Effector memory CD8-positive, alpha-beta T cell (primary cell): Measurements from ENCODE around the gene SUPT7L.

ENCODE experiments used
- ATAC-seq: fragments of 150-1000 bp; cut with Tn5 transposase; replicated peaks from 2 replicates; pipeline ENCODE4 v1.10.0; 2021; ENCODE audit warnings: mild to moderate bottlenecking, moderate library complexity
- DNase-seq, 3 experiments: peaks; one replicate each; pipeline ENCODE4 v3.0.0; 2021
- H3K27ac Mint-ChIP-seq, 2 donors: one replicate each; pipeline ENCODE4 v1.8.0; 2022; ENCODE audit warnings: mild to moderate bottlenecking in 2 of 2, mixed read lengths in 2 of 2, moderate library complexity in 2 of 2
- H3K27me3 Mint-ChIP-seq, 2 donors: one replicate each; pipeline ENCODE4 v1.8.0; 2022; ENCODE audit warnings: mixed read lengths in 2 of 2
- H3K36me3 Mint-ChIP-seq: one replicate; pipeline ENCODE4 v1.8.0; 2022; ENCODE audit warnings: mild to moderate bottlenecking, moderate library complexity, mixed read lengths; ENCODE audit not compliant: insufficient read depth
- H3K4me1 Mint-ChIP-seq, 2 donors: one replicate each; pipeline ENCODE4 v1.8.0; 2022; ENCODE audit warnings: low read depth in 2 of 2, mixed read lengths in 2 of 2
- H3K4me3 Mint-ChIP-seq, 2 donors: one replicate each; pipeline ENCODE4 v1.8.0; 2022; ENCODE audit warnings: mild to moderate bottlenecking in 2 of 2, mixed read lengths in 2 of 2, moderate library complexity in 2 of 2
- H3K9me3 Mint-ChIP-seq, 2 donors: one replicate each; pipeline ENCODE4 v1.8.0; 2022; ENCODE audit warnings: mixed read lengths in 2 of 2
- total RNA-seq, 9 experiments: gene quantifications; one replicate each; lab custom pipeline; 2026; lab: John Stamatoyannopoulos, UW

SUPT7L gene, protein sequence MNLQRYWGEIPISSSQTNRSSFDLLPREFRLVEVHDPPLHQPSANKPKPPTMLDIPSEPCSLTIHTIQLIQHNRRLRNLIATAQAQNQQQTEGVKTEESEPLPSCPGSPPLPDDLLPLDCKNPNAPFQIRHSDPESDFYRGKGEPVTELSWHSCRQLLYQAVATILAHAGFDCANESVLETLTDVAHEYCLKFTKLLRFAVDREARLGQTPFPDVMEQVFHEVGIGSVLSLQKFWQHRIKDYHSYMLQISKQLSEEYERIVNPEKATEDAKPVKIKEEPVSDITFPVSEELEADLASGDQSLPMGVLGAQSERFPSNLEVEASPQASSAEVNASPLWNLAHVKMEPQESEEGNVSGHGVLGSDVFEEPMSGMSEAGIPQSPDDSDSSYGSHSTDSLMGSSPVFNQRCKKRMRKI
- total RNA-seq, result 75.3 to 98.5 (median 83.1) reads per million in 9 experiments

DNA sequence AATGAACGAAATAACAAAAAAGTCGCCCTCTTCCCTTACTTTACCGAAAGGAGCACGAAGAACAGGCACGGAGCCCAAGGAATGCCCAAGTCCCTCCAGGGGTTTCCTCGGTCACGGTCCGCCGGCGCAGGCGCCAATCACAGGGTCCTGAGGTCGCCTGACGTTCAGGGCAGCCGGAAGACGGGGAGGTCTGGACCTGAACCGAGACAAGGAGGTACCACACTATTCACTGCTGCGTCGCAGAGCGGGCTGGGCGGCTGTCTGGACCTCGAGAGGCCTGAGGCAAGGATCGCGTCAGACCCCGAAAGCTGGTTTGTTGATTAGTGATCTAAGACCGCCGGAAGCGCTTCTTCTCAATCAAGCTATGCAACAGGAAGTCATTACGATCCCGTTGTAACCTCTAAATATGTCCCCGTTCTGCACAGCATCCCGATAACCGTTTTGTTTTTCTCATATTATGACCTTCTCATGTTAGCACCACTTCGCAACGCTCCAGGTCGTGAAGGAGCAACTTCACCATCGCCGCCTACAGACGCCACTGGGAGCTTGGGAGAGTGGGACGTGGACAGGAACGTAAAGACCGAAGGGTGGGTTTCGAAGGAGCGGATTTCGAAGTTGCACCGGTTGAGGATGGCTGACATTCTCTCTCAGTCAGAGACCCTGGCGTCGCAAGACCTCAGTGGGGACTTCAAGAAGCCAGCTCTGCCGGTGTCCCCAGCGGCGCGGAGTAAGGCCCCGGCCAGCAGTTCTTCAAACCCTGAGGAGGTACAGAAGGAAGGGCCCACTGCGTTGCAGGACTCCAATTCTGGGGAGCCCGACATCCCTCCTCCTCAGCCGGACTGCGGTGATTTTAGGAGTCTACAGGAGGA lies at the start of gene SUPT7L, which contains the start of gene SLC4A1AP:
TSS of gene SUPT7L (minus strand) at position 330 of the 869 bp plus-strand sequence. CDS start 1,422 bp downstream, outside the sequence.
TSS of gene SLC4A1AP (plus strand) at position 605 of the 869 bp plus-strand sequence. CDS start at position 631, 26 bp downstream.
- H3K36me3 Mint-ChIP-seq, result peaks cover 65% of the 10 kb centered on the region
- H3K4me3 Mint-ChIP-seq, result peak within 1 kb of the TSS; percentile 98 to 100
- peak; percentile 80 for ATAC-seq
- peak within 1 kb of the TSS; percentile 99 to 100 for H3K27ac Mint-ChIP-seq
- no peaks in the 10 kb centered on the region for H3K9me3 Mint-ChIP-seq
- peaks cover 28 to 39% of the 10 kb centered on the region in 2 donors for H3K4me1 Mint-ChIP-seq
- H3K27me3 Mint-ChIP-seq, result no peaks in the 10 kb centered on the region
- peak; percentile 72 to 83 (median 73) for DNase-seq

DNA sequence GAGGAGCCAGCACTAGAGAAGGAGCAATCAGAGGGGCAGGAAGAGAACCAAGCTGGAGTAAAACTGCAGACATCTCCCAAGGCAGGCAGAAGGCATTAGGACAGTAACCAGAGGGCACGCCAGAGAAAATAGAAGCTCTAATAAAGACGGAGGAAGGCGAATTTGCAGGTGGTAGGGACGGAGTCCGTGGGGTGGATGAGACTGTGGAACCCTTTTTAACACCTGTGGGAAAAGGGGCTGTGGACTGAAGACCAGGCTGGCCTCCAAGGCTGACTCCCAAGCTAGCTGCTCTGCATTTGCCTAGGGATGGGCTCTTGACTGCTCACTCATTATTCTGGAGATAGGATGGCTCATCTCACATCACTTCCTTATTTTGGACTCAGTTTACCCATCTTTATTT lies 49.8 kb upstream of the SUPT7L start:
- peak overlapping the region in 1 of 2 donors; percentile 7 for H3K27ac Mint-ChIP-seq
- H3K9me3 Mint-ChIP-seq, result no peaks in the 10 kb centered on the region
- ATAC-seq, result no peak
- H3K36me3 Mint-ChIP-seq, result no peaks in the 10 kb centered on the region
- peaks cover 0 to 10% of the 10 kb centered on the region in 2 donors for H3K27me3 Mint-ChIP-seq
- peaks cover 12 to 18% of the 10 kb centered on the region in 2 donors for H3K4me1 Mint-ChIP-seq
- DNase-seq, result no peak
- no peak overlapping the region for H3K4me3 Mint-ChIP-seq

GRCh38 chr2:27712522-27712921 lies 49.1 kb upstream of the SUPT7L start:
- no peak overlapping the region for H3K4me3 Mint-ChIP-seq
- no peaks in the 10 kb centered on the region for H3K36me3 Mint-ChIP-seq
- peaks cover 12 to 18% of the 10 kb centered on the region in 2 donors for H3K4me1 Mint-ChIP-seq
- no peaks in the 10 kb centered on the region for H3K9me3 Mint-ChIP-seq
- H3K27ac Mint-ChIP-seq, result peak overlapping the region in 1 of 2 donors; percentile 7
- ATAC-seq (no peak), DNase-seq (no peak)
- peaks cover 0 to 10% of the 10 kb centered on the region in 2 donors for H3K27me3 Mint-ChIP-seq

- H3K9me3 Mint-ChIP-seq, result no peaks in the 10 kb centered on the region
- peaks cover 0 to 5% of the 10 kb centered on the region in 2 donors for H3K27me3 Mint-ChIP-seq
- DNase-seq, result no peak
- H3K36me3 Mint-ChIP-seq, result no peaks in the 10 kb centered on the region
- H3K4me3 Mint-ChIP-seq, result no peak overlapping the region
- no peak for ATAC-seq
- H3K4me1 Mint-ChIP-seq, result peaks cover 8 to 15% of the 10 kb centered on the region in 2 donors
- no peak overlapping the region for H3K27ac Mint-ChIP-seq
Observed at GRCh38 chr2:27711804-27712203, 48.4 kb upstream of the SUPT7L start.

DNA sequence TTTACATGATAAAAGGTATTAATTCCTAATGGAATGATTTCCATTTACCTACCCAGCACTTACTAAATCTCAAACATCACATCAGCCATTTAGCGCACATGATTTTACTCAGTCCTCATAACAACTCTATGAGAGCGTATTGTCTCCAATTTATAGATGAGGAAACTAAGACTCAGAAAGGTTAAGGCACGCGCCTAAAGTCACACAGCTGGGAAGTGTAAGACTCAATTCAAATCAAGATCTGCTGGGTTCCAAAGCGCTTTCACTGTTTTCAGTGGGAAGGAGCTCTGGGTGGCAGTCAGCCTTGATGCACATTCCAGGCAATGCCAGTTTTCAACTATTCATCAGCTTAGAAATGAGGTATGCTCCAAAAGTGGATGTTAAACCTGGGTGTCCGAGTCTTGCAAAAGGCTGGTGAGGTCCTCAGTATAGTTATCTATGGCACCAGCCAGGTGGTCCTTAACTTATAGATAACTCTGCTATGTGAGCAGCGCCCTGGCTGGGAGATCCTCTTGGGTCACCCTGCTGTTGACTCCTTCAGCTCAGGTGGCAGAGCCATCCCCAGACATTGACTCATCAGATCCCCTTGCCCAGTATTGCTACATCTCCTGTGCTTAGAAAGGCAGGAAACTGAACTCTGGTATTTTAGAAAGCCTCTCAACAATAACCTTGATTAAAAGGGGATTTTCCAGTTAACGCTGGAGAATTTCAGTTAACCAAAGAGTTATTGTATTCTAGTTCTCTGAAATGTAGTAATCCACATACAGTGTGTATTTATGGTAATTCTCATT lies 47.4 kb upstream of the SUPT7L start:
- H3K9me3 Mint-ChIP-seq, result no peaks in the 10 kb centered on the region
- DNase-seq, result no peak
- H3K27me3 Mint-ChIP-seq, result no peaks in the 10 kb centered on the region
- ATAC-seq, result no peak
- H3K27ac Mint-ChIP-seq, result no peak overlapping the region
- H3K4me3 Mint-ChIP-seq, result no peak overlapping the region
- H3K36me3 Mint-ChIP-seq, result no peaks in the 10 kb centered on the region
- peaks cover 3 to 8% of the 10 kb centered on the region in 2 donors for H3K4me1 Mint-ChIP-seq

GRCh38 chr2:27709960-27710575 lies 46.7 kb upstream of the SUPT7L start:
- DNase-seq (no peak), ATAC-seq (no peak)
- Mint-ChIP-seq H3K27me3 (no peaks in the 10 kb centered on the region), H3K27ac (no peak overlapping the region), H3K4me3 (no peak overlapping the region), H3K4me1 (peaks cover 3 to 8% of the 10 kb centered on the region in 2 donors), H3K36me3 (no peaks in the 10 kb centered on the region), H3K9me3 (no peaks in the 10 kb centered on the region)

GRCh38 chr2:27709326-27709725 lies 45.9 kb upstream of the SUPT7L start:
- Mint-ChIP-seq H3K9me3 (no peaks in the 10 kb centered on the region), H3K27ac (no peak overlapping the region), H3K27me3 (no peaks in the 10 kb centered on the region), H3K4me3 (no peak overlapping the region), H3K4me1 (peaks cover 0 to under 1% of the 10 kb centered on the region in 2 donors), H3K36me3 (no peaks in the 10 kb centered on the region)
- DNase-seq (no peak), ATAC-seq (no peak)

GRCh38 chr2:27708666-27709065 lies 45.3 kb upstream of the SUPT7L start:
- H3K27me3 Mint-ChIP-seq, result no peaks in the 10 kb centered on the region

DNA sequence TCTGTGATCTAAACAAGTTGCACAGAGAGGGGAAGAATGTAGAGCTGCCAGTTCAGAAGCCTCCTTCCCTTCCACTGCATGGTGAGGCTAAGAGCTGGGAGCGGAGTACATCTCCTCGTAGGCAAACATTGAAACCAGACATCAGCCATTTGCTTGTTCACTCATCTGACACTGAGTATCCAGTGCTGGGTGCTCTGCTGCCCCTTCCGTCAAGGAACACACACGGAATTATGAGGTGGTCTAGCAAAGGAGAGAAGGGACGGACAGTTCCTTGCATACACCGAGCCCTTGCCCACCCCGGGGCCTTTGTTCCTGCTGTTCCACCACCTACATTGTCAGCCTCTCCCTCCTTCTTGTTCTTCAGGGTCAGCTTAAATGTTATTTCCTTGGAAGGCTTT lies 44.8 kb upstream of the SUPT7L start:
- peaks cover 0 to under 1% of the 10 kb centered on the region in 2 donors for H3K4me1 Mint-ChIP-seq

More at GRCh38 chr2:27708666-27709065, 45.3 kb upstream of the SUPT7L start:
- ATAC-seq (no peak), DNase-seq (no peak)
- Mint-ChIP-seq H3K9me3 (no peaks in the 10 kb centered on the region), H3K36me3 (no peaks in the 10 kb centered on the region), H3K27ac (peak overlapping the region in 1 of 2 donors; percentile 6), H3K4me1 (no peaks in the 10 kb centered on the region), H3K4me3 (no peak overlapping the region)

DNA sequence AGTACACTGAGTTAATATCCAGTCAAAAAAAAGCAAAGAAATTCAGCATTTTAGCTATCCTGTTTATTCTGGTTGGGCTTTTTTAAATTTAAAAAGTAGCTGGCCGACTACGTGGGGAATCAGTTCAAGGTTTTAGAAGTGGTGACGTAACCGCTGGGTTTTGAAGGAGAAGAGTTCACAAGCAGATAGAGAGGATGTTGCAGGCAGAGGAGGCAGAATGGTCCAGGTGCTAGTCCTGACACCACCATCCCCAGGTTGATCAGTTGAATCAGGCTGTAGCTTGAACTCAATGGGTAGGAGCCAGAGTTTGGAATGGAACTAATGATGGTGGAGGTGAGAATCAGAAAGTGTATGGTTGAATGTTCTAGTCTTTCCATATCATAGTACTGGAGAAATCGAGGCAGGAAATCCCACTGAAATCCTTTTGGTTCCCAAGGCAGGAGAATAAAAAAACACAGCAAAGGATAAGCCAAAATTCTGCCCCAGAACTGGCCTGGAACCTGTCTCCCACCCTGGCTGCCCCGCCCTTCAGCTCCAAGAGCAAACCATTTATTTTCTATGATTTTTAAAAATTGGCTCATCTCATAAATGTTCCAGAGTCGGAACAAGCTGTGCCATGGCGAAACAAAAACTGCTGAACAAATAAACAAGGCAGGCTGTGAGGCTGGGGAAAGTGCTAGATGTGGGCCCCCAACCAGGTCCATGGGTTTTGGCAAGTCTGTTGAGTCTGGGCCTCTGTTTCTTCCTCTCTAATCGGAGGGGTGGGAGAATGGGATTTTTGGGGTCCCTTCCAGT lies 44.2 kb upstream of the SUPT7L start:
- H3K36me3 Mint-ChIP-seq, result no peaks in the 10 kb centered on the region
- no peak overlapping the region for H3K27ac Mint-ChIP-seq

More for the DNA sequence above, 44.8 kb upstream of the SUPT7L start:
- H3K36me3 Mint-ChIP-seq, result no peaks in the 10 kb centered on the region
- DNase-seq (no peak), ATAC-seq (no peak)
- no peaks in the 10 kb centered on the region for H3K27me3 Mint-ChIP-seq
- no peak overlapping the region for H3K4me3 Mint-ChIP-seq
- peak overlapping the region in 1 of 2 donors; percentile 6 for H3K27ac Mint-ChIP-seq
- H3K9me3 Mint-ChIP-seq, result no peaks in the 10 kb centered on the region

GRCh38 chr2:27705851-27706622 lies 42.6 kb upstream of the SUPT7L start:
- Mint-ChIP-seq H3K36me3 (no peaks in the 10 kb centered on the region), H3K4me1 (peaks cover 0 to 1% of the 10 kb centered on the region in 2 donors), H3K9me3 (no peaks in the 10 kb centered on the region), H3K27me3 (no peaks in the 10 kb centered on the region), H3K4me3 (no peak overlapping the region), H3K27ac (no peak overlapping the region)
- ATAC-seq, result no peak
- no peak for DNase-seq

More for the DNA sequence above, 44.2 kb upstream of the SUPT7L start:
- H3K4me1 Mint-ChIP-seq, result peaks cover 0 to 1% of the 10 kb centered on the region in 2 donors
- no peaks in the 10 kb centered on the region for H3K9me3 Mint-ChIP-seq
- H3K27me3 Mint-ChIP-seq, result no peaks in the 10 kb centered on the region
- H3K4me3 Mint-ChIP-seq, result no peak overlapping the region
- DNase-seq (no peak), ATAC-seq (no peak)
